Breast epithelium (tissue), 3 donors: ENCODE data around the gene NMRAL1.

Source experiments
- POLR2A ChIP-seq: fragments of 450-650 bp; IDR thresholded peaks from one replicate; pipeline ENCODE4 v1.6.1; 2016; ENCODE audit warnings: antibody characterized with exemption, mild to moderate bottlenecking, moderate library complexity
- POLR2AphosphoS5 ChIP-seq, 3 donors: sonication (generic); formaldehyde crosslinking; IDR thresholded peaks; one replicate each; pipeline ENCODE4 v1.6.1; 2017; ENCODE audit warnings: antibody characterized with exemption in 3 of 3
- TF ChIP-seq, protein P1 (sequence below), 3 donors: fragments of 450-650 bp; IDR thresholded peaks; one replicate each; pipeline ENCODE4 v1.5.1; 2016 to 2017; ENCODE audit warnings: antibody characterized with exemption in 3 of 3, mild to moderate bottlenecking in 3 of 3, moderate library complexity in 3 of 3

DNA sequence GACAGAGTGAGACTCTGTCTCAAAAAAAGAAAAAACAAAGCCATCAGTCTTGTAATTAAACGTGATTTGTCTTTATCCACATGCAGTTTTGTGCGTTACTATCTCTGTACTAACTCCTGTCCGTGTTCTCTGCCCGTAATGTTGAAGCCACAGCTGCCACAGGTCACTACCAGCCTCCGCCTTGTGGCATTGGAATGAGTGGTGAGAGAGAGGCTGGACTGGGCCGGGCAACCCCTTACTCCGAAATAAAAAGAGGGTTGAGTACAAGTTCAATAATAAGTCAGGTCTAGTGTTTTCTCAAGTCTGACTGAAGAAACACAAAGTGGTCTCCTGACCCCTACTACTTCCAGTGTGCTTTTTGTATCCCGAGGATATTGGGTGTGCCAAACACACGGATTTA, 43.4 kb downstream of the NMRAL1 start:
- TF ChIP-seq, protein P1, sequence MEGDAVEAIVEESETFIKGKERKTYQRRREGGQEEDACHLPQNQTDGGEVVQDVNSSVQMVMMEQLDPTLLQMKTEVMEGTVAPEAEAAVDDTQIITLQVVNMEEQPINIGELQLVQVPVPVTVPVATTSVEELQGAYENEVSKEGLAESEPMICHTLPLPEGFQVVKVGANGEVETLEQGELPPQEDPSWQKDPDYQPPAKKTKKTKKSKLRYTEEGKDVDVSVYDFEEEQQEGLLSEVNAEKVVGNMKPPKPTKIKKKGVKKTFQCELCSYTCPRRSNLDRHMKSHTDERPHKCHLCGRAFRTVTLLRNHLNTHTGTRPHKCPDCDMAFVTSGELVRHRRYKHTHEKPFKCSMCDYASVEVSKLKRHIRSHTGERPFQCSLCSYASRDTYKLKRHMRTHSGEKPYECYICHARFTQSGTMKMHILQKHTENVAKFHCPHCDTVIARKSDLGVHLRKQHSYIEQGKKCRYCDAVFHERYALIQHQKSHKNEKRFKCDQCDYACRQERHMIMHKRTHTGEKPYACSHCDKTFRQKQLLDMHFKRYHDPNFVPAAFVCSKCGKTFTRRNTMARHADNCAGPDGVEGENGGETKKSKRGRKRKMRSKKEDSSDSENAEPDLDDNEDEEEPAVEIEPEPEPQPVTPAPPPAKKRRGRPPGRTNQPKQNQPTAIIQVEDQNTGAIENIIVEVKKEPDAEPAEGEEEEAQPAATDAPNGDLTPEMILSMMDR (IDR thresholded peaks at IDR 0.05), result no peak
- TF ChIP-seq POLR2A (no peak), POLR2AphosphoS5 (IDR thresholded peaks at IDR 0.05) (no peak)
